Fibroblast of lung (primary cell): Measurements from ENCODE around the gene BABAM2.

Experiments used
- EZH2 ChIP-seq: IDR thresholded peaks from 2 replicates; pipeline ENCODE4 v1.5.1; 2012; ENCODE audit warnings: low read length, control low read depth, mild to moderate bottlenecking; ENCODE audit errors: missing control alignments
- TF ChIP-seq, protein P1 (sequence below), 2 donors: IDR thresholded peaks in 1 of 2; conservative IDR thresholded peaks in 1 of 2; 1 replicate in 1 of 2; 2 replicates in 1 of 2; pipeline ENCODE4 v1.5.1; 2011 to 2012; ENCODE audit warnings: low read length in 2 of 2, control low read depth in 1 of 2, inconsistent platforms in 1 of 2, low read depth in 1 of 2, mild to moderate bottlenecking in 1 of 2

DNA sequence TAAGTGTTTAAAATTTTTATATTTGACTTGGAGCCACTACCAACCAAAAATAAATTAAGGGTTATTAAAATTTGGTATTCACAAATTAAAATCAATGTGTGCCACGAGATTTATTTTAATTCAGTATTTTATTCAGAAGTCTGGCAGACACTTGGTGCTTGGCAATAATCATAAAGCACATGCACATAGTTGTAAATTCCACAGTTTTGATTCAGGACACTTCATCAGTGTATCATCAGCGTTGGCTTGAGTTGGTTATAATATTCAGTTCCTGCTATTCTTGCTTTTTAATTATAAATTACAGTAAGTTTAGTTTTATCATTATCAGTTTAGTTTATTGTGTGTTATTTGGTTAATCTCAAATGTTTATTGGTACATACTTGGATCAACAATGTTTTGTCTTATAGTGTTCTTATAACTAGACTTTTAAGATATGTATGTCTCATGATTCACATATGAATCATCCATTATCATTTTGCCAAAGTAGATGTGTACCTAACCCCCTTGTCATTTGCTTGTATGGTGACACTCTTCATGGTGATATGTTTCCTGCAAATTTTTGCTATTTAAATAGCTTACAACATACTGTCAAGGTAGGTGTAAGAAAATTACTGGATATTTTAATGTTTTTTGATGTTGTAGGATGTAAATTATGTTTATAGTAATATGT, 237.9 kb downstream of the BABAM2 start:
- TF ChIP-seq, protein P1, sequence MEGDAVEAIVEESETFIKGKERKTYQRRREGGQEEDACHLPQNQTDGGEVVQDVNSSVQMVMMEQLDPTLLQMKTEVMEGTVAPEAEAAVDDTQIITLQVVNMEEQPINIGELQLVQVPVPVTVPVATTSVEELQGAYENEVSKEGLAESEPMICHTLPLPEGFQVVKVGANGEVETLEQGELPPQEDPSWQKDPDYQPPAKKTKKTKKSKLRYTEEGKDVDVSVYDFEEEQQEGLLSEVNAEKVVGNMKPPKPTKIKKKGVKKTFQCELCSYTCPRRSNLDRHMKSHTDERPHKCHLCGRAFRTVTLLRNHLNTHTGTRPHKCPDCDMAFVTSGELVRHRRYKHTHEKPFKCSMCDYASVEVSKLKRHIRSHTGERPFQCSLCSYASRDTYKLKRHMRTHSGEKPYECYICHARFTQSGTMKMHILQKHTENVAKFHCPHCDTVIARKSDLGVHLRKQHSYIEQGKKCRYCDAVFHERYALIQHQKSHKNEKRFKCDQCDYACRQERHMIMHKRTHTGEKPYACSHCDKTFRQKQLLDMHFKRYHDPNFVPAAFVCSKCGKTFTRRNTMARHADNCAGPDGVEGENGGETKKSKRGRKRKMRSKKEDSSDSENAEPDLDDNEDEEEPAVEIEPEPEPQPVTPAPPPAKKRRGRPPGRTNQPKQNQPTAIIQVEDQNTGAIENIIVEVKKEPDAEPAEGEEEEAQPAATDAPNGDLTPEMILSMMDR (conservative IDR thresholded peaks at IDR 0.05 in 1 of 2, IDR thresholded peaks at IDR 0.05 in 1 of 2; ENCODE audit: low read depth in 1 of 2, low read length in 2 of 2) = no peak
- no peak for TF ChIP-seq EZH2
